ENCODE measurements around the gene AKNA. TPM values are rescaled to one million over a fixed set of nuclear protein-coding genes. Genes with fewer than 3 reads are reported as not detected.

The AKNA gene
- total RNA-seq, 1 donor, result 27.9 TPM

- peaks cover 22% of the 10 kb centered on the region for H3K79me2 ChIP-seq (ENCODE audit: insufficient read depth, low read length)
- H3K27me3 ChIP-seq (ENCODE audit: insufficient read depth, low read length), result no peaks in the 10 kb centered on the region
- peaks cover 30% of the 10 kb centered on the region for H3K4me1 ChIP-seq (ENCODE audit: insufficient read depth, low read length)
- no peaks in the 10 kb centered on the region for H4K20me1 ChIP-seq (ENCODE audit: insufficient read depth, low read length)
- H2AFZ ChIP-seq (ENCODE audit: low read length), result no peak overlapping the region
- H3K36me3 ChIP-seq (ENCODE audit: insufficient read depth, low read length), result no peaks in the 10 kb centered on the region
- no peak overlapping the region for H3K27ac ChIP-seq (ENCODE audit: low read depth, low read length)
- H3K9me3 ChIP-seq (ENCODE audit: low read depth, low read length), result no peaks in the 10 kb centered on the region
- H3K4me2 ChIP-seq (ENCODE audit: insufficient read depth, low read length), result no peak overlapping the region
- no peak for DNase-seq (ENCODE audit: insufficient read length, low spot score, missing footprints)
- no peak overlapping the region for H3K4me3 ChIP-seq (ENCODE audit: insufficient read depth, low read length)
- TF ChIP-seq CTCF (IDR thresholded peaks at IDR 0.05; ENCODE audit: extremely low read depth, low read depth, low read length), result no peak
Measured at GRCh38 chr9:114389612-114390368, 2.0 kb upstream of the AKNA start.

GRCh38 chr9:114388764-114389375, 1.1 kb upstream of the AKNA start:
- H3K9me3 ChIP-seq (ENCODE audit: low read depth, low read length), result no peaks in the 10 kb centered on the region
- no peaks in the 10 kb centered on the region for H3K36me3 ChIP-seq (ENCODE audit: insufficient read depth, low read length)
- H3K4me1 ChIP-seq (ENCODE audit: insufficient read depth, low read length), result peaks cover 40% of the 10 kb centered on the region
- no peak for DNase-seq (ENCODE audit: insufficient read length, low spot score, missing footprints)
- no peaks in the 10 kb centered on the region for H3K27me3 ChIP-seq (ENCODE audit: insufficient read depth, low read length)
- H3K4me3 ChIP-seq (ENCODE audit: insufficient read depth, low read length), result no peak overlapping the region
- no peak overlapping the region for H3K4me2 ChIP-seq (ENCODE audit: insufficient read depth, low read length)
- no peaks in the 10 kb centered on the region for H4K20me1 ChIP-seq (ENCODE audit: insufficient read depth, low read length)
- no peak overlapping the region for H3K27ac ChIP-seq (ENCODE audit: low read depth, low read length)
- H2AFZ ChIP-seq (ENCODE audit: low read length), result no peak overlapping the region
- no peak for TF ChIP-seq CTCF (IDR thresholded peaks at IDR 0.05; ENCODE audit: extremely low read depth, low read depth, low read length)
- H3K79me2 ChIP-seq (ENCODE audit: insufficient read depth, low read length), result peaks cover 31% of the 10 kb centered on the region

DNA sequence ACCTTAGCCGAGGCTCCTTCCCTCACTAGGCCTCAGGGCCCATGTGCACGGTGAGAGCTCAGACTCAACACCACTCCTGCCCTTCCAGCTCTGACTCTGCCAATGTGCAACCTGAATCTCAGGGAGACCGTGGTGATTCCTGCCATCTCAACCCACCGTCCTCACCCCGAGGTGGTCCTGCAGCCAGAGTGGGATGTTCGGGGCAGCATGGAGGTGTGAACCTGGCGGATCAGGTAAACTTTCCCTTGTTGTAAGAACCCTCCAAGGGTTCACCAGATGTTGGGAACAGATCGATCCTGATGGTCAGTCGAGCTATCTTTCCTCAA, 538 bp upstream of the AKNA start:
- H3K4me2 ChIP-seq (ENCODE audit: insufficient read depth, low read length), result peak overlapping the region; percentile 80
- no peak for DNase-seq (ENCODE audit: insufficient read length, low spot score, missing footprints)
- no peaks in the 10 kb centered on the region for H3K9me3 ChIP-seq (ENCODE audit: low read depth, low read length)
- no peak for TF ChIP-seq CTCF (IDR thresholded peaks at IDR 0.05; ENCODE audit: extremely low read depth, low read depth, low read length)
- peak overlapping the region; percentile 73 for H3K4me3 ChIP-seq (ENCODE audit: insufficient read depth, low read length)
- H3K79me2 ChIP-seq (ENCODE audit: insufficient read depth, low read length), result peaks cover 34% of the 10 kb centered on the region
- no peaks in the 10 kb centered on the region for H4K20me1 ChIP-seq (ENCODE audit: insufficient read depth, low read length)
- no peaks in the 10 kb centered on the region for H3K27me3 ChIP-seq (ENCODE audit: insufficient read depth, low read length)
- peak overlapping the region; percentile 74 for H2AFZ ChIP-seq (ENCODE audit: low read length)
- H3K27ac ChIP-seq (ENCODE audit: low read depth, low read length), result peak overlapping the region; percentile 45
- no peaks in the 10 kb centered on the region for H3K36me3 ChIP-seq (ENCODE audit: insufficient read depth, low read length)
- H3K4me1 ChIP-seq (ENCODE audit: insufficient read depth, low read length), result peaks cover 45% of the 10 kb centered on the region

DNA sequence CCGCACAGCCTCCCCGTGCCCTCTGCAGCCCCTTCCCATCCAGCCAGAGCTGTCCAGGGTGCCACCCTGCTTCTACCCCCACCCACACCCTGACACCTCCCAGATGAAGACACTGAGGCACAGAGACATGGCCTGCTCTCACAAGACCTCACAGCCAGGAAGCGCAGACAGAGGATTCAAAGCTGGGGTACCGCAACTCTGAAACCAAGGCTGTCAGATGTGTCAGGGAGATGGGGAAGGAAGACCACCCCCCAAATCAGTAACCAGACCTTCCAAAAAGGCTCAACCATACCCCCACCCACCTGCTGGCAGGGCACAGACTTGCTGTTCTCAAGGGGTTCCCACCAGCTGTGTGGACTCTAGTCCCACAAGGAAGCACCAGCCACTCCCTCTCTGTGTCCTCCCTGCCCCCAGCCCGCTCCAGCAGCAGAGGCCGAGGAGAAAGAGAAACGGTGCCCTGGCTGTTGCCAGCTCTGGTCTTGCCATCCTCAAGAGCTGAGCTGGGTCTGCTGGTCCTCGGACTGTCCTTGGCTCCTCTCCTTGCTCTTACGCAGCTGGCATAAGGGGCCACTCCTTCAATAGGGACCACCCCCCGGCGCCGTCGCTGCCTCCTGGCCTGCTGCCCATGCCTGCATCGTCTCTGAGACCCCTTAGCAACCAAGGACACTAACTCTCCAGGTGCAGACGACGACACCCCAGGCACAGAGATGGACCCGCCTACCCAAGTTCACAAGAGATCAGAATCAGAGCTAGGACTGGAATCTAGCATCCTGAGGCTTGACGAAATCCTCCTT, 699 bp downstream of the AKNA start:
- no peaks in the 10 kb centered on the region for H3K9me3 ChIP-seq (ENCODE audit: low read depth, low read length)
- no peaks in the 10 kb centered on the region for H4K20me1 ChIP-seq (ENCODE audit: insufficient read depth, low read length)
- no peaks in the 10 kb centered on the region for H3K36me3 ChIP-seq (ENCODE audit: insufficient read depth, low read length)
- peak; percentile 82 for DNase-seq (ENCODE audit: insufficient read length, low spot score, missing footprints)
- peak overlapping the region; percentile 73 for H3K4me3 ChIP-seq (ENCODE audit: insufficient read depth, low read length)
- peak overlapping the region; percentile 74 for H2AFZ ChIP-seq (ENCODE audit: low read length)
- peak overlapping the region; percentile 45 for H3K27ac ChIP-seq (ENCODE audit: low read depth, low read length)
- H3K27me3 ChIP-seq (ENCODE audit: insufficient read depth, low read length), result no peaks in the 10 kb centered on the region
- peak overlapping the region; percentile 80 for H3K4me2 ChIP-seq (ENCODE audit: insufficient read depth, low read length)
- TF ChIP-seq CTCF (IDR thresholded peaks at IDR 0.05; ENCODE audit: extremely low read depth, low read depth, low read length), result no peak
- peaks cover 39% of the 10 kb centered on the region for H3K79me2 ChIP-seq (ENCODE audit: insufficient read depth, low read length)
- peaks cover 53% of the 10 kb centered on the region for H3K4me1 ChIP-seq (ENCODE audit: insufficient read depth, low read length)
